ENCODE data around the gene HRH2.
"Not testable (repeated sequence)": the region's sequence is repeated elsewhere in the genome, so short reads cannot be mapped to it uniquely, and the experiment has no call there.

The HRH2 gene

GRCh38 chr5:175657593-175658271 is at the start of gene HRH2:
TSS of gene HRH2 (plus strand) at chr5:175658071. CDS start at chr5:175683234, 25,163 bp downstream.
- DNase-seq, result no peak

GRCh38 chr5:175609526-175609925 is 48.3 kb upstream of the HRH2 start:
- DNase-seq, result no peak

GRCh38 chr5:175610381-175610780 is 47.5 kb upstream of the HRH2 start:
- no peak for DNase-seq

GRCh38 chr5:175610898-175611297 is 47.0 kb upstream of the HRH2 start:
- DNase-seq, result no peak

- DNase-seq, result no peak
Observed at GRCh38 chr5:175614223-175614815, 43.6 kb upstream of the HRH2 start.

- DNase-seq, result no peak
Observed at GRCh38 chr5:175614861-175615260, 43.0 kb upstream of the HRH2 start.

GRCh38 chr5:175616083-175616482 is 41.8 kb upstream of the HRH2 start:
- no peak for DNase-seq

GRCh38 chr5:175616527-175616926 is 41.3 kb upstream of the HRH2 start:
- DNase-seq, result not testable (repeated sequence)

GRCh38 chr5:175617447-175617846 is 40.4 kb upstream of the HRH2 start:
- no peak for DNase-seq

- DNase-seq, result no peak
Observed at GRCh38 chr5:175620527-175620926, 37.3 kb upstream of the HRH2 start.

- no peak for DNase-seq
Observed at GRCh38 chr5:175621971-175622370, 35.9 kb upstream of the HRH2 start.

- no peak for DNase-seq
Observed at GRCh38 chr5:175623088-175623487, 34.8 kb upstream of the HRH2 start.

GRCh38 chr5:175624316-175624715 is 33.6 kb upstream of the HRH2 start:
- DNase-seq, result no peak

GRCh38 chr5:175627005-175627404 is 30.9 kb upstream of the HRH2 start:
- no peak for DNase-seq

- DNase-seq, result no peak
Observed at GRCh38 chr5:175627739-175628138, 30.1 kb upstream of the HRH2 start.

- no peak for DNase-seq
Observed at GRCh38 chr5:175628668-175629067, 29.2 kb upstream of the HRH2 start.

GRCh38 chr5:175629261-175629660 is 28.6 kb upstream of the HRH2 start:
- no peak for DNase-seq

- DNase-seq, result no peak
Observed at GRCh38 chr5:175629793-175630192, 28.1 kb upstream of the HRH2 start.

- no peak for DNase-seq
Observed at GRCh38 chr5:175635854-175636584, 21.9 kb upstream of the HRH2 start.

GRCh38 chr5:175638305-175638704 is 19.6 kb upstream of the HRH2 start:
- no peak for DNase-seq

- DNase-seq, result no peak
Observed at GRCh38 chr5:175640106-175640775, 17.6 kb upstream of the HRH2 start.

GRCh38 chr5:175642998-175643397 is 14.9 kb upstream of the HRH2 start:
- DNase-seq, result no peak

- no peak for DNase-seq
Observed at GRCh38 chr5:175646251-175646650, 11.6 kb upstream of the HRH2 start.

- no peak for DNase-seq
Observed at GRCh38 chr5:175649967-175650366, 7.9 kb upstream of the HRH2 start.
